ENCODE measurements around the gene SLC7A6OS. TPM values are rescaled to one million over a fixed set of nuclear protein-coding genes. Genes with fewer than 3 reads are reported as not detected.

Gene SLC7A6OS
- total and polyA plus RNA-seq, 10 of the 15 experiments (the other 5 are each of a cell fraction or from before 2014, with no cell fraction given) = 2.9 to 27.4 (median 16.9) TPM

GRCh38 chr16:68253721-68254120 is 57.0 kb downstream of the SLC7A6OS start:
- Histone ChIP-seq H4K20me1 (ENCODE audit: control insufficient read depth, insufficient read depth) (no peaks in the 10 kb centered on the region), H3K9ac (ENCODE audit: control insufficient read depth, insufficient read depth, low read length) (no peak overlapping the region), H3K4me3 (no peak overlapping the region), H3K36me3 (ENCODE audit: control insufficient read depth in 2 of 2, insufficient read depth in 2 of 2, low read length in 1 of 2) (peaks cover 1 to 3% of the 10 kb centered on the region in 2 experiments; a peak in 2 of 4 replicates), H3K27me3 (replicated peaks in 1 of 2; ENCODE audit: control insufficient read depth in 2 of 2, insufficient read depth in 2 of 2, low read length in 1 of 2) (no peaks in the 10 kb centered on the region), H3K79me2 (ENCODE audit: control insufficient read depth, insufficient read depth, low read length) (no peaks in the 10 kb centered on the region), H3K9me3 (replicated peaks; ENCODE audit: control insufficient read depth, insufficient read depth, low read length) (no peaks in the 10 kb centered on the region), H2AFZ (ENCODE audit: control insufficient read depth, low read depth, low read length) (no peak overlapping the region), H3K27ac (ENCODE audit: control insufficient read depth, insufficient read depth) (no peak overlapping the region), H3K4me1 (ENCODE audit: control insufficient read depth, insufficient read depth, low read length) (peaks cover 17% of the 10 kb centered on the region), H3K4me2 (ENCODE audit: control insufficient read depth, insufficient read depth) (no peak overlapping the region)
- RAD21 ChIA-PET (ENCODE audit: unreplicated experiment) = no interaction called here
- ATAC-seq (no peak), DNase-seq (ENCODE audit: low read depth, low spot score) (no peak), FAIRE-seq (no peak)
- SMC1A ChIA-PET (ENCODE audit: uncharacterized antibody, unreplicated experiment) = interaction anchor here (1.4 kb wide), 1 partner anchor 9 kb away, joined by 3 read pairs; the partner anchor contains the start of gene PLA2G15
- in situ Hi-C loops (cut with MboI) = no loop called here
- 86% methylated on average over 4 of the region's 4 CpGs for whole genome bisulfite sequencing (ENCODE audit: insufficient coverage, insufficient replicate concordance, low lambda C conversion rate, missing lambda C conversion rate)
- BruUV-seq (replicated peaks) = no TSS peak
- CTCF ChIA-PET = interaction anchor here (1.5 to 3.2 kb wide), 2 partner anchors 11 to 13 kb away, joined by 3 to 11 read pairs; partner anchors contain the start of gene SLC7A6
- TF ChIP-seq BHLHE40 (IDR thresholded peaks at IDR 0.05; ENCODE audit: borderline replicate concordance in 1 of 2, low read depth in 2 of 2, low read length in 1 of 2) (no peak), NR2C2 (IDR thresholded peaks at IDR 0.05; ENCODE audit: borderline replicate concordance, control insufficient read depth, insufficient read length, low read depth) (no peak), SUPT20H (IDR thresholded peaks at IDR 0.05; ENCODE audit: borderline replicate concordance, control insufficient read depth, low read depth, low read length) (no peak), RB1 (IDR thresholded peaks at IDR 0.05; ENCODE audit: borderline replicate concordance) (no peak), PML (IDR thresholded peaks at IDR 0.05; ENCODE audit: low read length) (no peak), EP300 (IDR thresholded peaks at IDR 0.05; ENCODE audit: borderline replicate concordance in 1 of 2, control insufficient read depth in 1 of 2, low read depth in 2 of 2, low read length in 2 of 2) (no peak), NFXL1 (IDR thresholded peaks at IDR 0.05; ENCODE audit: borderline replicate concordance) (no peak), SMC3 (IDR thresholded peaks at IDR 0.05; ENCODE audit: borderline replicate concordance, low read length) (no peak), FOS (IDR thresholded peaks at IDR 0.05; ENCODE audit: borderline replicate concordance, extremely low read depth, insufficient read length) (no peak), ELK1 (IDR thresholded peaks at IDR 0.05; ENCODE audit: low read depth, low read length) (no peak), YBX1 (IDR thresholded peaks at IDR 0.05) (no peak), E2F8 (IDR thresholded peaks at IDR 0.05; ENCODE audit: low read depth, partially characterized antibody) (no peak), PRDM15 (CRISPR knock-in tag; IDR thresholded peaks at IDR 0.05) (no peak), CHD4 (IDR thresholded peaks at IDR 0.05) (no peak), SMAD1 (IDR thresholded peaks at IDR 0.05; ENCODE audit: low read depth, partially characterized antibody) (no peak), BMI1 (IDR thresholded peaks at IDR 0.05; ENCODE audit: borderline replicate concordance) (no peak), YY1 (IDR thresholded peaks at IDR 0.05; ENCODE audit: low read depth, low read length) (no peak)
- intact Hi-C loops (cut with micrococcal nuclease; ENCODE audit: unreplicated experiment) = no loop called here
- POLR2A ChIA-PET = no interaction called here
